GM18909 (cell line): ENCODE data around the gene CDK14.
A peak's percentile ranks its signal among the peaks of the same experiment; 100 is the strongest.
"Not testable (repeated sequence)": the region's sequence is repeated elsewhere in the genome, so short reads cannot be mapped to it uniquely, and the experiment has no call there.

Experiments used
- ATAC-seq: cut with Tn5 transposase; IDR thresholded peaks from one replicate; pipeline ENCODE4 v1.9.1; 2021; ENCODE audit warnings: mild to moderate bottlenecking; ENCODE audit not compliant: unreplicated experiment, poor library complexity

The CDK14 gene

DNA sequence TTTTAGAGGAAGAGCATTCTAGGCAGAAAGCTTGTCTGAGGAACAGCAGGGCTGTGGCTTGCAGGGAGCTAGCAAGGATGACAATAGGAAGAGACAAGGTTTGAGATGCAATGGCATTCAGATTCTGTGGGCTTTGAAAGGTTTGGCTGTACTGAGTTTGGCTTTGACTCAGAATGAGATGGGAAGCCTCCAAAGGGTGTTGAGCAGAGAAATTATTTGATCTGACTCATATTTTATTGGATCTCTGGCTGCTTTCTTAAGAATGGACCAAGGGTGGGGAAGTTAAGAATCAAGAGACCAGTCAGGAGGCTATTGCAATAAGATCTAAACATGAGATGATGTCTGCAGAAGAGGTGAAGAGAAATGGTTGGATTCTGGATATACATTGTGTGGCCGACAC, 273.2 kb downstream of the CDK14 start:
- ATAC-seq: no peak

DNA sequence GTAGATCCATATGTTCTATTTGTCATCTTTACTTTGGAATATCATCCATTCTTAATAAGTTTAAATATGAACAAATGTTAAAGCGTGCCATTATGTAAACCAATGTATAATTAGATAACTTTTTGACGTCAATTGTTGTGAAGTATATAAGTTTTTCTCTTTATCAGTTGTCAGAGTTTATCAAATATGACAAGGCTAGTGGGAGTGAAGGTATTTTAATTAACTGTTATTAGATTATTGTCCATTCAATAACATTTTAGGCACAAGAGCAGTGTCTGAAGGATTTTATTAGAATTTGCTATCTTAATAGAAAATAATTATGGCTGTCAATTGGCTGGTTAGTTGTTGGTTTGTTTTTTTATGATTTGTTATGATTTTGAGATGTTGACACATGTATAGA, 280.6 kb downstream of the CDK14 start:
- ATAC-seq: no peak

- ATAC-seq: peak; percentile 72
Observed at GRCh38 chr7:90877201-90877600, 281.1 kb downstream of the CDK14 start.

DNA sequence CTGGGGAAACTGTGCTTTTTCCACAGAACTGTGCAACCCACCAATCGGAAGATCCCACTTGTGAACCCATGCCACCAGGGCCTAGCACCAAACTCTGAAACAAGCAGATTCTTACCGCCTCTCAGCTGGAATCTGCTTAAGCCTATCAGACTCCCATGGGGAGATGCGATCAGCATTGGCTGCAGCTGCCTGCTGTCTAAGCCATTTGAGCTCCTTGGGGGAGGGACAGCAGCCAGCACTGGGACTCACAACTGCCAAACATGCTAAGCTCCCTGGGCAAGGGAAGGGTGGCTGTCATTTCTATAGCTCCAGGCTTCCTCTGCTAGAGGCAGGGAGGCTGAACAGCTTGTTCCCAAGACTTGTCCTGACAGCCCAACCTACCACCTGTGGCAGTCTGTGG, 283.8 kb downstream of the CDK14 start:
- no peak for ATAC-seq

DNA sequence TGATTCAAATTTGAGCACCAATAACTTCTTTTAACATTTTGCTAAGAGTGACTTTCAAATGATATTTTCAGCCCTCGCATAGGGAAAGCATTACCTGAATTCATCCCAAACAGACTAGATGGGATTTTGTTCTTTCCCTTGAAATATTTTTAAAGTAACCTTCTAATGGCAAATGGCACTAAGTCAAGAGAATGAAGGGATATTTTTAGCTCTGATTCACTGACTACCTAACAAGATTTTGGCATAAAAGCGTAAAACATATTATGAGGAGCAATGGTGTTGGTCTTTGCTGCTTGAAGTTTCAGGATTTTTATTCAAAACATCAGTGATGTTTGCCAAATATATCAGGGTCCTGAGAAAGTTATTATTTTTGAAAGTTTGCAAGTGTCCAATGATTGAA, 290.3 kb downstream of the CDK14 start:
- no peak for ATAC-seq

DNA sequence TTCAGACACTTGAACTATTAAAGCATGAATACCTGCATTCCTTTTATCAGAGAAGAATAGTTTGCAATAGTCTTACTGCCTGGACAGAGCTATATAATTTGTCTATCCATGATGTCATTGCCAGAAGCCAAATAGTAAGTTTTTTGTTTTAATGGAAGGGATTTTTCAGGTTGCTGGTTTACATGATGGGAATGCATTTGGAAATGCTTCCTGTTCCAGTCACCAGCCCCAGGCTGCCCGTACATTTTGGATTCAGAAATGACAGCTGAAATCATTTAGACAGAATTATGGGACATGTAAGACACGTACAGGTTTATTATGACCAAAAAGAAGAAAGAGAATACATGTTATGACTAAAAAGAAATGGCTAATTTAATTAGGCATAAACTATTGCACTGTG, 293.1 kb downstream of the CDK14 start:
- ATAC-seq: no peak

GRCh38 chr7:90889644-90890043, 293.5 kb downstream of the CDK14 start:
- ATAC-seq: no peak

GRCh38 chr7:90891529-90891928, 295.4 kb downstream of the CDK14 start:
- ATAC-seq: no peak

DNA sequence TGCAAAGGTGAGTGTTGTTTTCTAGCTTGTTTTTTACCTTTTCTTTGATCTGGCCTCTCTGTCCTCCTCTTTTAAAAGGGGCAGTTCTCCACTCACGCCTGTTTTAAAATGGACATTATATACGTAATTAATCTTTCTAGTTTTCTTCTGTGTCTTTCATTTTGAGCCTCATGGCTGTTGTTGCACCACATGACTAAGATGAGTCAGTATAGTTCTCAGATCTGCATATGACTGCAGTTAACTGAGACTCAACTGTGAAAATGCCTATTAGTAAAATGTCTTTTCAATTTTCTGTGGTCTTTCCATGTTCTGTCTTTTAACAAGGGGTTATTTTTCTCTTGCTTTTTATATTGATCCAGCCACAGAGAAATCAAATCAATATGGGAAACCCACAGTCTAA, 296.1 kb downstream of the CDK14 start:
- peak; percentile 78 for ATAC-seq

GRCh38 chr7:90894122-90894521, 298.0 kb downstream of the CDK14 start:
- no peak for ATAC-seq

GRCh38 chr7:90896458-90896857, 300.3 kb downstream of the CDK14 start:
- no peak for ATAC-seq

DNA sequence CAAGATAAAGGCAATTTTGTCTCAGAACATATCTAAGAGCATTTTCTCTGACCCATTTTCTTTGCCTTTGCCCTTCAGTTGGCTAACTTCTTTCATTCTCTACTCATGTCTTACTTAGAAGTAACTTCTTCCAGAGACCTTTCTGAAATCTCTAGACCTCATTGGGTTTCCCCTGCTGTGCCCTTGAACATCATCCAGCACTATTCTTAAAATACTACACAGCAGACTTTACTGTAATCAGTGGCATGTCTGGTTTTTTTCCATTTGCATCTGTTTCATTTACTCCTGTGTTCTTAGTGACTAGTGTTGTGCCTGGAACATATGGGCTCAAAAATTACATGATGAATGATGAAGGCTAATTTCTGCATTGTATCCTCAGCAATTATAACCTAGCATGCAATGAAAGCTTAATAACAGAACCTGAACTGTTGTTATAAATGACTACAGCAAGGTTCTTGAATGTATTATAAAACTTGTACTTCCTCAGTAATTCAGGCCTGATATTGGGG, 301.9 kb downstream of the CDK14 start:
- ATAC-seq: no peak

DNA sequence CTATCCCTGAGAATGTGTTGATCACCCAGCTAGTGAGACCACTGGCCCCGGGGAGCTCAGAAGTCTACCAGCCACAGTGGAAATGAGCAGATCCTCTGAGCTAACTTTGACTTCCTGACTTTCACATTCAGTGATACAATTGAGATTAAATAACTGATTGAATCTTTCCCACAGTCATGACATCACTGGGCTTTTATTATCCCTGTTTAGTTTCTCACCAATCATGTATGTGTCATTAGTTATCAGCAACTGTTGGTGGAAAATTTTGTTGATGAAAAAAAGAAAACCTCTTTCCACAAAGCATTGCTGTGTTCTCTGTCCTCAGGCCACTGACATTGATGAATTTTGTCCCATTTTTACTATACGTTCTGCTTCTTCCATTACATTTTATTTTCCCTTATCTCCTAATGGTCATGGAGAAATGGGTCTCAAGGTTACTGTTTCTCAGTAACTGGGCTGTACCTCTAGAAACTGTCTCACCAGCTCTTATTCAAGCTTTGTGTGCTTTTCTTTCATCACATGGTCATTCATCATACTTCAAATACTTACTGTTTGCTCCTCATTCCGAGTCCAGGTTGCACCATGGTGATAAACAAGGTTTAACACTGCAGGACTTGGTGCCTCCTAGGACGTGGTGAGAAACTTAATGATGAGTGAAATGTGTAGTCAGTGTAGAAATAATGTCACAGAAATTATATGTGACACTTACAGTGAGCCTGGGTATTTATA, 304.7 kb downstream of the CDK14 start:
- no peak for ATAC-seq

DNA sequence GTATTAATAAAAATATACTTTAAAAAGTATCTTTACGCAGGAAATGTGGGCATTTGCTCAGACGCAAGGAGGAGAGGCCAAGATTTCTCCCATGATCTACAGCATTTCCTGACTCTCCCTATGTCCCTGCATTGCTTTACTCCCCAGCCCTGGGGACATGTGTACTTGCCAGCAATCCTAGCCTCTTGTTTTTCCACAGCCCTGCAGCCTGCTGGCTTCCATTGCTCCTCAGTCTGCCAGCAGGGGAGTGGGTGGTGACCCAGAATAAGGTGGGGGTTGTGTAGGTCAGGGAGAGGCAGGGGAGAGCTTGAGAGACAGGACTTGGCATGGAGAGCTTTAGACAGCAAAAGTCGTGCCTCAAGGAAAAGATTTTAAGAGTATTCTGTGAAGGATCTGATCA, 307.7 kb downstream of the CDK14 start:
- ATAC-seq: no peak

GRCh38 chr7:90910136-90910535, 314.0 kb downstream of the CDK14 start:
- ATAC-seq: no peak

DNA sequence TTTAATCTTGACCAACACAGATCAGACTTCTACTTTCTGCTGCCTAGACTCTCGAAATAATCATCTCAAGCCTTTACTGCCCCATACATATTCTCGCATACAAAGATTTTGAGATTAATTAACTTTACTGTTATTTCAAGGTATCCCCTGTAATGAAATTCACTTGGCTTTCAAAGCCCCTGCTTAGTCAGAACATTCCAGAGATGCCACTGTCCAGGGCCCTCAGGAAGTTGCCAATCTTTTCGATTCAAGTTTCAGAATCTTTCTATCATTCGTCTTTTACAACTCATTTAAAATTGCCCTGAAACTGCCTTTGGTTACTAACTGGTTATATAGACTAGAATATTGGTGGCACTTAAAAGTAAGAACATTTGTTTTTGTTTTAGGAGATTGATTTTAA, 320.2 kb downstream of the CDK14 start:
- no peak for ATAC-seq

GRCh38 chr7:90917539-90917938, 321.4 kb downstream of the CDK14 start:
- no peak for ATAC-seq

DNA sequence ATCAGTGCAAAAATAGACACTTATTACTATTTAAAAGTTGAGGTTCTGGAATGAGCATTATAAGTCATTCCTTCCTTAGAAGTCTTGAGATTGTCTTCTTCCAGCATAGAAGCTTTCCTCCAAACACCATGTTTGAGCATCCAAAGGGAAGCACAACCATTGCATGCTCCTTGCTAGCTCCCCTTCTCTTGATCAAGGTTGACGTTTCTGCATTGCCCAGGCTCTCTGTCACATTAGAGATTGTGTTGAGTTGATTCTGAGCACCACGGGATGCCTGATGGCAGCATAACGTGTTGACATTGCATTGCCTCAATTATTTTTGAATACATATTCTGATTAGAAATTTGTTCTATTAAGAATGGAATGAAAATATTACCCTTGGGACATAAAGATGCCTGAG, 322.2 kb downstream of the CDK14 start:
- no peak for ATAC-seq

GRCh38 chr7:90919816-90920215, 323.7 kb downstream of the CDK14 start:
- no peak for ATAC-seq

- ATAC-seq: no peak
Observed at GRCh38 chr7:90920336-90920735, 324.2 kb downstream of the CDK14 start.

GRCh38 chr7:90923541-90923997, 327.4 kb downstream of the CDK14 start:
- no peak for ATAC-seq

- not testable (repeated sequence) for ATAC-seq
Observed at GRCh38 chr7:90928700-90929424, 332.7 kb downstream of the CDK14 start.
